ENCODE measurements around the gene CARMIL1.

DNA sequence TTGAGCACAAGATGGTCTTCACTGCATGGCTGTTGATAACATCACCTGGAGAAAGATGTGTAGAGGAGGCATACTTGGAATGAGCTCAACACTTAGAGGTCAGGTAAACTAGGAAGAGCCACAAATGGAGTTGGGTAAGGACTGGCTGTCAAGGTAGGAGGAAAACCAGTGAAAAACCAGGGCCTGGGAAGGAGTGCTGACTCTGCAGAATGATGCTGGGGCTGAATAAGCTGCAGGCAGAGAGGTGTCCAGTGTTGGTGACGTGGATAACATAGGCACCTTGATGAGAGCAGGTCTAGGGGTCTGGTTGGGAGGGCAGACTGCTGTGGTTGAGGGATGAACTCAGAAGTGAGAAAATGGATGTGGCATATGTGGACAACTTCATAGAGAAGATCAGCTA, 160.2 kb downstream of the CARMIL1 start:
- TF ChIP-seq GATA2 (IDR thresholded peaks at IDR 0.05; ENCODE audit: low read depth, low read length) (no peak), GATA3 (IDR thresholded peaks at IDR 0.05; ENCODE audit: low read depth, low read length) (no peak)

All from SH-SY5Y (cell line).